GM23338 (cell line): Measurements from ENCODE around the gene SRPK2. TPM values are rescaled to one million over a fixed set of nuclear protein-coding genes. Genes with fewer than 3 reads are reported as not detected.

Experiments
- ATAC-seq: fragments of 200-7000 bp; cut with Tn5 transposase; 3 replicates; pipeline ENCODE4 v1.9.1; 2020
- DNase-seq: peaks from one replicate; pipeline ENCODE4 v3.0.0-alpha.2; 2015; ENCODE audit warnings: low spot score
- H2AFZ ChIP-seq: fragments of 200-600 bp; sonication (generic); 2 replicates; pipeline ENCODE4 v1.8.0; 2016; ENCODE audit warnings: antibody characterized with exemption, mild to moderate bottlenecking, moderate library complexity
- H3F3A ChIP-seq: fragments of 200-600 bp; sonication (generic); replicated peaks from 2 replicates; pipeline ENCODE4 v1.8.0; 2017; ENCODE audit warnings: antibody characterized with exemption, mixed run types, low read depth
- H3K27ac ChIP-seq: fragments of 200-600 bp; sonication (generic); 2 replicates; pipeline ENCODE4 v1.6.1; 2016; ENCODE audit warnings: low read depth
- H3K27me3 ChIP-seq: fragments of 200-600 bp; sonication (generic); 2 replicates; pipeline ENCODE4 v1.8.0; 2016; ENCODE audit warnings: mild to moderate bottlenecking, mixed run types, moderate library complexity; ENCODE audit not compliant: insufficient read depth
- H3K36me3 ChIP-seq: fragments of 200-600 bp; sonication (generic); 2 replicates; pipeline ENCODE4 v1.8.0; 2016; ENCODE audit warnings: mild to moderate bottlenecking; ENCODE audit not compliant: insufficient read depth
- H3K4me1 ChIP-seq: fragments of 200-600 bp; sonication (generic); 2 replicates; pipeline ENCODE4 v1.8.0; 2016; ENCODE audit warnings: mild to moderate bottlenecking, moderate library complexity; ENCODE audit not compliant: insufficient read depth
- H3K4me2 ChIP-seq: fragments of 200-600 bp; sonication (generic); 2 replicates; pipeline ENCODE4 v1.7.1; 2017; ENCODE audit warnings: mixed run types
- H3K4me3 ChIP-seq: fragments of 200-600 bp; sonication (generic); 2 replicates; pipeline ENCODE4 v1.6.1; 2016; ENCODE audit warnings: mixed run types
- H3K79me2 ChIP-seq: fragments of 200-600 bp; sonication (generic); replicated peaks from 2 replicates; pipeline ENCODE4 v1.8.0; 2017; ENCODE audit warnings: mild to moderate bottlenecking; ENCODE audit not compliant: insufficient read depth
- H3K9me2 ChIP-seq: fragments of 200-600 bp; sonication (generic); 2 replicates; pipeline ENCODE4 v1.8.0; 2017; ENCODE audit not compliant: insufficient read depth
- H4K20me1 ChIP-seq: fragments of 200-600 bp; sonication (generic); replicated peaks from 2 replicates; pipeline ENCODE4 v1.8.0; 2017; ENCODE audit warnings: mild to moderate bottlenecking; ENCODE audit not compliant: insufficient read depth
- H3K27ac Mint-ChIP-seq: 2 replicates; pipeline ENCODE4 v1.8.0; 2020; ENCODE audit warnings: inconsistent platforms, mild to moderate bottlenecking, moderate library complexity, mixed read lengths
- H3K27me3 Mint-ChIP-seq: 3 replicates; pipeline ENCODE4 v1.8.0; 2022; ENCODE audit warnings: low read depth, mild to moderate bottlenecking, moderate library complexity, mixed read lengths, inconsistent platforms; ENCODE audit not compliant: insufficient read depth, poor library complexity
- H3K36me3 Mint-ChIP-seq: 3 replicates; pipeline ENCODE4 v1.8.0; 2021; ENCODE audit warnings: low read depth, mild to moderate bottlenecking, inconsistent platforms, moderate library complexity, mixed read lengths
- H3K4me1 Mint-ChIP-seq: 3 replicates; pipeline ENCODE4 v1.8.0; 2020; ENCODE audit warnings: mild to moderate bottlenecking, inconsistent platforms, mixed read lengths
- H3K4me3 Mint-ChIP-seq: 3 replicates; pipeline ENCODE4 v1.8.0; 2021; ENCODE audit warnings: moderate library complexity, mild to moderate bottlenecking, inconsistent platforms, mixed read lengths
- H3K9me3 Mint-ChIP-seq: 3 replicates; pipeline ENCODE4 v1.8.0; 2020; ENCODE audit warnings: moderate library complexity, mild to moderate bottlenecking, inconsistent platforms, mixed read lengths
- CREB1 ChIP-seq: fragments of 250-450 bp; sonication (Bioruptor Pico); IDR thresholded peaks from 2 replicates; pipeline ENCODE4 v1.5.0; 2020; ENCODE audit warnings: low read depth, mild to moderate bottlenecking, moderate library complexity
- EZH2 ChIP-seq: fragments of 200-600 bp; sonication (generic); IDR thresholded peaks from one replicate; pipeline ENCODE4 v1.8.0; 2017; ENCODE audit warnings: antibody characterized with exemption, mild to moderate bottlenecking, low read depth; ENCODE audit not compliant: unreplicated experiment
- EZH2phosphoT487 ChIP-seq: fragments of 200-600 bp; sonication (generic); IDR thresholded peaks from one replicate; pipeline ENCODE4 v1.8.1; 2018; ENCODE audit warnings: antibody characterized with exemption; ENCODE audit not compliant: unreplicated experiment
- JUNB ChIP-seq: IDR thresholded peaks from one replicate; pipeline ENCODE4 v1.6.1; 2016; ENCODE audit warnings: antibody characterized with exemption; ENCODE audit not compliant: unreplicated experiment
- NANOG ChIP-seq: IDR thresholded peaks from 2 replicates; pipeline ENCODE4 v1.6.1; 2016; ENCODE audit warnings: antibody characterized with exemption, borderline replicate concordance
- POLR2AphosphoS5 ChIP-seq: IDR thresholded peaks from 2 replicates; pipeline ENCODE4 v1.6.1; 2016; ENCODE audit warnings: antibody characterized with exemption, low read depth
- STAT1 ChIP-seq: IDR thresholded peaks from one replicate; pipeline ENCODE4 v1.6.1; 2016; ENCODE audit warnings: antibody characterized with exemption; ENCODE audit not compliant: unreplicated experiment
- ZNF114 ChIP-seq: fragments of 250-450 bp; sonication (Bioruptor Pico); IDR thresholded peaks from 2 replicates; pipeline ENCODE4 v1.5.0; 2020; ENCODE audit warnings: mild to moderate bottlenecking, moderate library complexity
- ZNF331 ChIP-seq: fragments of 250-450 bp; sonication (Bioruptor Pico); IDR thresholded peaks from 2 replicates; pipeline ENCODE4 v1.5.0; 2020; ENCODE audit warnings: low read depth, mild to moderate bottlenecking, moderate library complexity
- polyA plus RNA-seq: library from polyadenylated mRNA; unstranded; fragments of >200 nt; fragmentation: Nextera tagmentation; extraction: Ambion mirVana; gene quantifications from 2 replicates; pipeline ENCODE4 v1.2.1, GENCODE V29; 2016
- total RNA-seq: library from RNA; depleted of rRNA; stranded (reverse); fragments of >200 nt; shearing (Covaris generic); gene quantifications from 2 replicates; pipeline ENCODE4 v1.2.3, GENCODE V29; 2014
- TF ChIP-seq, protein P1 (sequence below), 2 experiments: fragments of 200-600 bp in 1 of 2; sonication (generic) in 1 of 2; conservative IDR thresholded peaks; 2 replicates each; pipeline versions ENCODE4 v1.5.1 to v1.6.1; 2016 to 2017; ENCODE audit warnings: antibody characterized with exemption in 2 of 2, low read depth in 2 of 2, mild to moderate bottlenecking in 2 of 2, moderate library complexity in 1 of 2
- TF ChIP-seq, protein P2 (sequence below): IDR thresholded peaks from one replicate; pipeline ENCODE4 v1.6.1; 2018; ENCODE audit warnings: antibody characterized with exemption; ENCODE audit not compliant: unreplicated experiment
- TF ChIP-seq, protein P3 (sequence below): IDR thresholded peaks from 2 replicates; pipeline ENCODE4 v1.6.1; 2016; ENCODE audit warnings: antibody characterized with exemption
- TF ChIP-seq, protein P4 (sequence below): fragments of 250-450 bp; sonication (Bioruptor Pico); IDR thresholded peaks from 2 replicates; pipeline ENCODE4 v1.5.0; 2020; ENCODE audit warnings: mild to moderate bottlenecking, moderate library complexity

The SRPK2 gene
- total and polyA plus RNA-seq, 2 experiments from 2014 or later = 66.3 to 91.5 TPM

DNA sequence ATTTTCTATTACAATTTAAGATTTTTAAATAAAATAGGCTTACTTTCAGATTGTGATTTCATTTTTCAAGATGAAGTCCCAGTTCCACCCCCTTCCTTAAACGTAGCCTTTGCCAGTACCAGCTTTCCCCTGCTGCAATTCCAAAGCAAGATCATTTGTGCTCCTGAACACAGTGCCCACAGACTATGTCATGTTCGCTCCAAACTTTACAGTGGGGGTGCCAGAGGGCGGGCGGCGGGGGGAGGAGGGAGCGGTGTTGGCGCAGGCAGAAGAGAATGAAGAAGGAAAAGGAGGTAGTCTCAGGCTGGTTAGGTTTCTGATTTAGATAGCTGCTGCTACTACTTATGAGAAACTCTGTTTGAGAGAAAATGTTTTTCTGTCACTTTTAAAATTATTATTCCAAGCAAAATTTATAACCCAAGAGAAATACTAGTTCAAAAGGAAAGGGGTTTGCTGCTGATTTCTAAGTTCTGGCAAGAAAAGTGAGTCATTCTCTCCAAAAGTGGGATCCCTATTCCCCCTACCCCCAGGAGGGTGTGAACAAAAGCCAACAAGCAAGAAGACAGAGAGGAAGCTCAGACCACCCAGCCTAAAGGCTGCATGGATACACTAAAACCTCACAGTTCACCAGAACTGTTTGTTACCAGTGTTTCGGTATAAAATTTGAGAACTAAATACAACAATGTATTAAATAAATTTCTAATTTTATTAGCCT lies 109.6 kb downstream of the SRPK2 start:
- no peaks in the 10 kb centered on the region for H3K36me3 ChIP-seq
- peaks cover 21% of the 10 kb centered on the region for H3K4me1 Mint-ChIP-seq
- TF ChIP-seq, protein P1, sequence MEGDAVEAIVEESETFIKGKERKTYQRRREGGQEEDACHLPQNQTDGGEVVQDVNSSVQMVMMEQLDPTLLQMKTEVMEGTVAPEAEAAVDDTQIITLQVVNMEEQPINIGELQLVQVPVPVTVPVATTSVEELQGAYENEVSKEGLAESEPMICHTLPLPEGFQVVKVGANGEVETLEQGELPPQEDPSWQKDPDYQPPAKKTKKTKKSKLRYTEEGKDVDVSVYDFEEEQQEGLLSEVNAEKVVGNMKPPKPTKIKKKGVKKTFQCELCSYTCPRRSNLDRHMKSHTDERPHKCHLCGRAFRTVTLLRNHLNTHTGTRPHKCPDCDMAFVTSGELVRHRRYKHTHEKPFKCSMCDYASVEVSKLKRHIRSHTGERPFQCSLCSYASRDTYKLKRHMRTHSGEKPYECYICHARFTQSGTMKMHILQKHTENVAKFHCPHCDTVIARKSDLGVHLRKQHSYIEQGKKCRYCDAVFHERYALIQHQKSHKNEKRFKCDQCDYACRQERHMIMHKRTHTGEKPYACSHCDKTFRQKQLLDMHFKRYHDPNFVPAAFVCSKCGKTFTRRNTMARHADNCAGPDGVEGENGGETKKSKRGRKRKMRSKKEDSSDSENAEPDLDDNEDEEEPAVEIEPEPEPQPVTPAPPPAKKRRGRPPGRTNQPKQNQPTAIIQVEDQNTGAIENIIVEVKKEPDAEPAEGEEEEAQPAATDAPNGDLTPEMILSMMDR (conservative IDR thresholded peaks at IDR 0.05; ENCODE audit: low read depth in 2 of 2) = no peak
- no peak for TF ChIP-seq CREB1 (CRISPR knock-in tag)
- no peak for TF ChIP-seq ZNF331
- TF ChIP-seq EZH2phosphoT487 = no peak
- TF ChIP-seq EZH2 = no peak
- TF ChIP-seq ZNF114 (CRISPR knock-in tag) = no peak
- no peak for TF ChIP-seq NANOG
- TF ChIP-seq JUNB = no peak
- no peak for TF ChIP-seq STAT1
- TF ChIP-seq, protein P2, sequence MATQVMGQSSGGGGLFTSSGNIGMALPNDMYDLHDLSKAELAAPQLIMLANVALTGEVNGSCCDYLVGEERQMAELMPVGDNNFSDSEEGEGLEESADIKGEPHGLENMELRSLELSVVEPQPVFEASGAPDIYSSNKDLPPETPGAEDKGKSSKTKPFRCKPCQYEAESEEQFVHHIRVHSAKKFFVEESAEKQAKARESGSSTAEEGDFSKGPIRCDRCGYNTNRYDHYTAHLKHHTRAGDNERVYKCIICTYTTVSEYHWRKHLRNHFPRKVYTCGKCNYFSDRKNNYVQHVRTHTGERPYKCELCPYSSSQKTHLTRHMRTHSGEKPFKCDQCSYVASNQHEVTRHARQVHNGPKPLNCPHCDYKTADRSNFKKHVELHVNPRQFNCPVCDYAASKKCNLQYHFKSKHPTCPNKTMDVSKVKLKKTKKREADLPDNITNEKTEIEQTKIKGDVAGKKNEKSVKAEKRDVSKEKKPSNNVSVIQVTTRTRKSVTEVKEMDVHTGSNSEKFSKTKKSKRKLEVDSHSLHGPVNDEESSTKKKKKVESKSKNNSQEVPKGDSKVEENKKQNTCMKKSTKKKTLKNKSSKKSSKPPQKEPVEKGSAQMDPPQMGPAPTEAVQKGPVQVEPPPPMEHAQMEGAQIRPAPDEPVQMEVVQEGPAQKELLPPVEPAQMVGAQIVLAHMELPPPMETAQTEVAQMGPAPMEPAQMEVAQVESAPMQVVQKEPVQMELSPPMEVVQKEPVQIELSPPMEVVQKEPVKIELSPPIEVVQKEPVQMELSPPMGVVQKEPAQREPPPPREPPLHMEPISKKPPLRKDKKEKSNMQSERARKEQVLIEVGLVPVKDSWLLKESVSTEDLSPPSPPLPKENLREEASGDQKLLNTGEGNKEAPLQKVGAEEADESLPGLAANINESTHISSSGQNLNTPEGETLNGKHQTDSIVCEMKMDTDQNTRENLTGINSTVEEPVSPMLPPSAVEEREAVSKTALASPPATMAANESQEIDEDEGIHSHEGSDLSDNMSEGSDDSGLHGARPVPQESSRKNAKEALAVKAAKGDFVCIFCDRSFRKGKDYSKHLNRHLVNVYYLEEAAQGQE = no peak
- TF ChIP-seq, protein P3, sequence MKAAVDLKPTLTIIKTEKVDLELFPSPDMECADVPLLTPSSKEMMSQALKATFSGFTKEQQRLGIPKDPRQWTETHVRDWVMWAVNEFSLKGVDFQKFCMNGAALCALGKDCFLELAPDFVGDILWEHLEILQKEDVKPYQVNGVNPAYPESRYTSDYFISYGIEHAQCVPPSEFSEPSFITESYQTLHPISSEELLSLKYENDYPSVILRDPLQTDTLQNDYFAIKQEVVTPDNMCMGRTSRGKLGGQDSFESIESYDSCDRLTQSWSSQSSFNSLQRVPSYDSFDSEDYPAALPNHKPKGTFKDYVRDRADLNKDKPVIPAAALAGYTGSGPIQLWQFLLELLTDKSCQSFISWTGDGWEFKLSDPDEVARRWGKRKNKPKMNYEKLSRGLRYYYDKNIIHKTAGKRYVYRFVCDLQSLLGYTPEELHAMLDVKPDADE = no peak
- TF ChIP-seq, protein P4, sequence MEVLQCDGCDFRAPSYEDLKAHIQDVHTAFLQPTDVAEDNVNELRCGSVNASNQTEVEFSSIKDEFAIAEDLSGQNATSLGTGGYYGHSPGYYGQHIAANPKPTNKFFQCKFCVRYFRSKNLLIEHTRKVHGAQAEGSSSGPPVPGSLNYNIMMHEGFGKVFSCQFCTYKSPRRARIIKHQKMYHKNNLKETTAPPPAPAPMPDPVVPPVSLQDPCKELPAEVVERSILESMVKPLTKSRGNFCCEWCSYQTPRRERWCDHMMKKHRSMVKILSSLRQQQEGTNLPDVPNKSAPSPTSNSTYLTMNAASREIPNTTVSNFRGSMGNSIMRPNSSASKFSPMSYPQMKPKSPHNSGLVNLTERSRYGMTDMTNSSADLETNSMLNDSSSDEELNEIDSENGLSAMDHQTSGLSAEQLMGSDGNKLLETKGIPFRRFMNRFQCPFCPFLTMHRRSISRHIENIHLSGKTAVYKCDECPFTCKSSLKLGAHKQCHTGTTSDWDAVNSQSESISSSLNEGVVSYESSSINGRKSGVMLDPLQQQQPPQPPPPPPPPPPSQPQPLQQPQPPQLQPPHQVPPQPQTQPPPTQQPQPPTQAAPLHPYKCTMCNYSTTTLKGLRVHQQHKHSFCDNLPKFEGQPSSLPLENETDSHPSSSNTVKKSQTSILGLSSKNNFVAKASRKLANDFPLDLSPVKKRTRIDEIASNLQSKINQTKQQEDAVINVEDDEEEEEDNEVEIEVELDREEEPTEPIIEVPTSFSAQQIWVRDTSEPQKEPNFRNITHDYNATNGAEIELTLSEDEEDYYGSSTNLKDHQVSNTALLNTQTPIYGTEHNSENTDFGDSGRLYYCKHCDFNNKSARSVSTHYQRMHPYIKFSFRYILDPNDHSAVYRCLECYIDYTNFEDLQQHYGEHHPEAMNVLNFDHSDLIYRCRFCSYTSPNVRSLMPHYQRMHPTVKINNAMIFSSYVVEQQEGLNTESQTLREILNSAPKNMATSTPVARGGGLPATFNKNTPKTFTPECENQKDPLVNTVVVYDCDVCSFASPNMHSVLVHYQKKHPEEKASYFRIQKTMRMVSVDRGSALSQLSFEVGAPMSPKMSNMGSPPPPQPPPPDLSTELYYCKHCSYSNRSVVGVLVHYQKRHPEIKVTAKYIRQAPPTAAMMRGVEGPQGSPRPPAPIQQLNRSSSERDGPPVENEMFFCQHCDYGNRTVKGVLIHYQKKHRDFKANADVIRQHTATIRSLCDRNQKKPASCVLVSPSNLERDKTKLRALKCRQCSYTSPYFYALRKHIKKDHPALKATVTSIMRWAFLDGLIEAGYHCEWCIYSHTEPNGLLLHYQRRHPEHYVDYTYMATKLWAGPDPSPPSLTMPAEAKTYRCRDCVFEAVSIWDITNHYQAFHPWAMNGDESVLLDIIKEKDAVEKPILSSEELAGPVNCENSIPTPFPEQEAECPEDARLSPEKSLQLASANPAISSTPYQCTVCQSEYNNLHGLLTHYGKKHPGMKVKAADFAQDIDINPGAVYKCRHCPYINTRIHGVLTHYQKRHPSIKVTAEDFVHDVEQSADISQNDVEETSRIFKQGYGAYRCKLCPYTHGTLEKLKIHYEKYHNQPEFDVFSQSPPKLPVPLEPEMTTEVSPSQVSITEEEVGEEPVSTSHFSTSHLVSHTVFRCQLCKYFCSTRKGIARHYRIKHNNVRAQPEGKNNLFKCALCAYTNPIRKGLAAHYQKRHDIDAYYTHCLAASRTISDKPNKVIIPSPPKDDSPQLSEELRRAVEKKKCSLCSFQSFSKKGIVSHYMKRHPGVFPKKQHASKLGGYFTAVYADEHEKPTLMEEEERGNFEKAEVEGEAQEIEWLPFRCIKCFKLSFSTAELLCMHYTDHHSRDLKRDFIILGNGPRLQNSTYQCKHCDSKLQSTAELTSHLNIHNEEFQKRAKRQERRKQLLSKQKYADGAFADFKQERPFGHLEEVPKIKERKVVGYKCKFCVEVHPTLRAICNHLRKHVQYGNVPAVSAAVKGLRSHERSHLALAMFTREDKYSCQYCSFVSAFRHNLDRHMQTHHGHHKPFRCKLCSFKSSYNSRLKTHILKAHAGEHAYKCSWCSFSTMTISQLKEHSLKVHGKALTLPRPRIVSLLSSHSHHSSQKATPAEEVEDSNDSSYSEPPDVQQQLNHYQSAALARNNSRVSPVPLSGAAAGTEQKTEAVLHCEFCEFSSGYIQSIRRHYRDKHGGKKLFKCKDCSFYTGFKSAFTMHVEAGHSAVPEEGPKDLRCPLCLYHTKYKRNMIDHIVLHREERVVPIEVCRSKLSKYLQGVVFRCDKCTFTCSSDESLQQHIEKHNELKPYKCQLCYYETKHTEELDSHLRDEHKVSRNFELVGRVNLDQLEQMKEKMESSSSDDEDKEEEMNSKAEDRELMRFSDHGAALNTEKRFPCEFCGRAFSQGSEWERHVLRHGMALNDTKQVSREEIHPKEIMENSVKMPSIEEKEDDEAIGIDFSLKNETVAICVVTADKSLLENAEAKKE = no peak
- TF ChIP-seq POLR2AphosphoS5 = no peak
- H3K4me3 Mint-ChIP-seq = no peak overlapping the region
- ATAC-seq (peak; percentile 59), DNase-seq (no peak)
- peaks cover 6% of the 10 kb centered on the region for H3K27me3 Mint-ChIP-seq
- no peak overlapping the region for H3K4me3 ChIP-seq
- no peaks in the 10 kb centered on the region for H3K36me3 Mint-ChIP-seq
- peaks cover 15% of the 10 kb centered on the region for H4K20me1 ChIP-seq
- 0 out of 2 replicates have a peak overlapping the region, but pooled peaks have one; percentile 18 for H3K4me2 ChIP-seq
- no peak overlapping the region for H3K27ac ChIP-seq
- no peak overlapping the region for H2AFZ ChIP-seq
- H3F3A ChIP-seq = no peaks in the 10 kb centered on the region
- H3K27me3 ChIP-seq = no peaks in the 10 kb centered on the region
- peaks cover 93% of the 10 kb centered on the region for H3K79me2 ChIP-seq
- peaks cover 21% of the 10 kb centered on the region for H3K4me1 ChIP-seq
- no peaks in the 10 kb centered on the region for H3K9me2 ChIP-seq
- no peaks in the 10 kb centered on the region for H3K9me3 Mint-ChIP-seq
- no peak overlapping the region for H3K27ac Mint-ChIP-seq
